Measurements from ENCODE around the gene HRNR.
"Not testable (repeated sequence)": the region's sequence is repeated elsewhere in the genome, so short reads cannot be mapped to it uniquely, and the experiment has no call there.

The HRNR gene

GRCh38 chr1:152224093-152224492, at the start of gene HRNR:
HRNR (minus strand) TSS chr1:152224193; CDS start chr1:152223253, 940 bp downstream.
- Histone ChIP-seq H3K4me1 (ENCODE audit: insufficient read depth, low read length) (no peaks in the 10 kb centered on the region), H3K9ac (ENCODE audit: low read depth, low read length) (no peak within 1 kb of the TSS)

GRCh38 chr1:152256394-152256793, 32.4 kb upstream of the HRNR start:
- H3K36me3 ChIP-seq (ENCODE audit: insufficient read depth, low read length); H3K4me1 ChIP-seq (ENCODE audit: insufficient read depth, low read length); H3K9ac ChIP-seq (ENCODE audit: low read depth, low read length); H3K9me3 ChIP-seq (ENCODE audit: control insufficient read depth, insufficient read depth, low read length): not testable (repeated sequence)

More at GRCh38 chr1:152224093-152224492, at the start of gene HRNR:
- no peaks in the 10 kb centered on the region for H3K36me3 ChIP-seq (ENCODE audit: insufficient read depth, low read length)
- no peaks in the 10 kb centered on the region for H3K9me3 ChIP-seq (ENCODE audit: control insufficient read depth, insufficient read depth, low read length)

- H3K4me1 ChIP-seq (ENCODE audit: insufficient read depth, low read length), result no peaks in the 10 kb centered on the region
- H3K9me3 ChIP-seq (ENCODE audit: control insufficient read depth, insufficient read depth, low read length), result no peaks in the 10 kb centered on the region
- H3K9ac ChIP-seq (ENCODE audit: low read depth, low read length), result no peak overlapping the region
Observed at GRCh38 chr1:152252157-152252556, 28.2 kb upstream of the HRNR start.

DNA sequence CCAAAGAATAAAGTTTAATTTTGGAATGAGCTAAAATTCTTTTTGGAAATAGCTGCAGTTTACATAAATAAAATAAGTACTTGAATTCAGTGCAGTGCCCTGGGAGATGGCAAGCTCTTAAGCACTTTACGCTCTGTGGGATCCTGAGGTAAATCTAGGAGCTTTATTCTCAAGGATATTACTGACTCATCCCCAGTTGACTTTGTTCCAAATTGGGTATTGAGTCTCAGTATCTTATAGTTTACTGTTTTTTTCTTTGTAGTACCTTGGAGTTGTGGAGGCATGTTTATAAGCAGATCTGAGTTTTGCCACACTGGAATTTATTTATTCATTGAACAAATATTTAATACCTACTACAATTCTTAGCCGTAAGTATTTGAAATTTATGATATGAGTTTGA, 27.4 kb upstream of the HRNR start:
- Histone ChIP-seq H3K9me3 (ENCODE audit: control insufficient read depth, insufficient read depth, low read length) (no peaks in the 10 kb centered on the region), H3K9ac (ENCODE audit: low read depth, low read length) (no peak overlapping the region), H3K4me1 (ENCODE audit: insufficient read depth, low read length) (no peaks in the 10 kb centered on the region), H3K36me3 (ENCODE audit: insufficient read depth, low read length) (no peaks in the 10 kb centered on the region)

More at GRCh38 chr1:152252157-152252556, 28.2 kb upstream of the HRNR start:
- H3K36me3 ChIP-seq (ENCODE audit: insufficient read depth, low read length), result no peaks in the 10 kb centered on the region

DNA sequence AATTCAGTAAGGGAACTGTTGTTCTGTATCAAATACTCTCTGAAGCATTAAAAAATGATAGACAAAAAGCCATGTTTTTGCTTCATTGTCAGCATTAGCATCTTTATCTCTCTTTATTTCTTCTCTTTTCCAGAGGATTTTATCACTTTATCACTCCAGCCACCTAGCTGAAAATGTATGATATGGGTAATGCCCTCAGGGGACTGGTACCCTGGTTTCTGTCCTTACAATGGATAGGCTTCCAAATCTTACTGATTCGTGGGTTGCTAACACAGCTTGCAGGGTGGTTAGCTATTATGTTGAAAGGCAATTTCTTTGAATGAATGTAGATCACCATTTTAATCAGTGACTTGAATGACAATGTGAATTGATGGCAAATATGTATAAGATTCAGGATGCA, 23.3 kb upstream of the HRNR start:
- Histone ChIP-seq H3K9me3 (ENCODE audit: control insufficient read depth, insufficient read depth, low read length) (no peaks in the 10 kb centered on the region), H3K36me3 (ENCODE audit: insufficient read depth, low read length) (no peaks in the 10 kb centered on the region)

GRCh38 chr1:152244576-152245273, 20.7 kb upstream of the HRNR start:
- H3K36me3 ChIP-seq (ENCODE audit: insufficient read depth, low read length), result no peaks in the 10 kb centered on the region
- H3K9ac ChIP-seq (ENCODE audit: low read depth, low read length), result no peak overlapping the region
- H3K9me3 ChIP-seq (ENCODE audit: control insufficient read depth, insufficient read depth, low read length), result no peaks in the 10 kb centered on the region
- H3K4me1 ChIP-seq (ENCODE audit: insufficient read depth, low read length), result no peaks in the 10 kb centered on the region

More for the DNA sequence above, 23.3 kb upstream of the HRNR start:
- Histone ChIP-seq H3K4me1 (ENCODE audit: insufficient read depth, low read length) (no peaks in the 10 kb centered on the region), H3K9ac (ENCODE audit: low read depth, low read length) (no peak overlapping the region)

GRCh38 chr1:152237093-152237492, 13.1 kb upstream of the HRNR start:
- no peaks in the 10 kb centered on the region for H3K36me3 ChIP-seq (ENCODE audit: insufficient read depth, low read length)
- no peak overlapping the region for H3K9ac ChIP-seq (ENCODE audit: low read depth, low read length)
- no peaks in the 10 kb centered on the region for H3K9me3 ChIP-seq (ENCODE audit: control insufficient read depth, insufficient read depth, low read length)
- no peaks in the 10 kb centered on the region for H3K4me1 ChIP-seq (ENCODE audit: insufficient read depth, low read length)

DNA sequence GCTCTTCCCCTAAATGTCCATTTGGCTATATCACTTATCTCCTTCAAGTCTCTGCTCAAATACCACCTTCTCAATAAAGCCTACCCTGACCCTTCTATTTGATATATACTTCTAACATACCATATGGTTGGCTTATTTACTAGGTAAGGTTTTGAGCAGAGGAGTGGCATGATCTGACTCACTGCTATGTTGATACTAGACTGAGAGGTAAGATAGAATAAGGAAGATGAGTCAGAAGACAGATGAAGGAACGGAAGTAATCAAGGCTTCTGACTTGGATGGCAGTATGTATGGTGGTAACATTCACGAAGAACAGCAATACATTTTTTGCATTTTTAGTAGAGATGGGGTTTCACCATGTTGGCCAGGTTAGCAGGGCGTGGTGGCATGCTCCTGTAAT, 4.8 kb upstream of the HRNR start:
- no peaks in the 10 kb centered on the region for H3K9me3 ChIP-seq (ENCODE audit: control insufficient read depth, insufficient read depth, low read length)
- no peaks in the 10 kb centered on the region for H3K36me3 ChIP-seq (ENCODE audit: insufficient read depth, low read length)
- no peaks in the 10 kb centered on the region for H3K4me1 ChIP-seq (ENCODE audit: insufficient read depth, low read length)
- H3K9ac ChIP-seq (ENCODE audit: low read depth, low read length), result no peak overlapping the region

- H3K9me3 ChIP-seq (ENCODE audit: control insufficient read depth, insufficient read depth, low read length), result no peaks in the 10 kb centered on the region
- H3K4me1 ChIP-seq (ENCODE audit: insufficient read depth, low read length), result no peaks in the 10 kb centered on the region
- H3K9ac ChIP-seq (ENCODE audit: low read depth, low read length), result no peak overlapping the region
- no peaks in the 10 kb centered on the region for H3K36me3 ChIP-seq (ENCODE audit: insufficient read depth, low read length)
Observed at GRCh38 chr1:152227310-152227928, 3.4 kb upstream of the HRNR start.

DNA sequence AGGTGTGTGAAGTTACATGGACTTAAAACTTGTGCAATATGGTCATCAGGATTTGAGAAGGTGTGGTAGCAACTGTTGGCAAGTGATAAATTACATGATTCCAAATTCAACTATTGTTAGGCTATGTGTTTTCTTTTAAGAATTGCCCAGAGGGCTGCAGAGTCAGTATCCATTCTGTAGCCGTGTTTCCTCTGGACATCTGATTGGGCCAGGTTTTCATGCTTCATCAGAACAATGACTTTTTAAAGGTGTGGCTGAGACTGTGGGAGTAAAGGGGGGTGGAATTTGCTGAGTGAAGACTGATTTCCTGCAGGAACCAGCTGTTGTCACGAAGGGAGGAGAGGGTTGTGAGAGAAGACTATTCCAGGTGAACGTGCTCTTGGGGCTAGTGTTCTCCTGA, 1.7 kb upstream of the HRNR start:
- H3K4me1 ChIP-seq (ENCODE audit: insufficient read depth, low read length), result no peaks in the 10 kb centered on the region
- H3K9ac ChIP-seq (ENCODE audit: low read depth, low read length), result no peak overlapping the region; the same call in 1 of the 2 replicates
- no peaks in the 10 kb centered on the region for H3K9me3 ChIP-seq (ENCODE audit: control insufficient read depth, insufficient read depth, low read length)
- no peaks in the 10 kb centered on the region for H3K36me3 ChIP-seq (ENCODE audit: insufficient read depth, low read length)

DNA sequence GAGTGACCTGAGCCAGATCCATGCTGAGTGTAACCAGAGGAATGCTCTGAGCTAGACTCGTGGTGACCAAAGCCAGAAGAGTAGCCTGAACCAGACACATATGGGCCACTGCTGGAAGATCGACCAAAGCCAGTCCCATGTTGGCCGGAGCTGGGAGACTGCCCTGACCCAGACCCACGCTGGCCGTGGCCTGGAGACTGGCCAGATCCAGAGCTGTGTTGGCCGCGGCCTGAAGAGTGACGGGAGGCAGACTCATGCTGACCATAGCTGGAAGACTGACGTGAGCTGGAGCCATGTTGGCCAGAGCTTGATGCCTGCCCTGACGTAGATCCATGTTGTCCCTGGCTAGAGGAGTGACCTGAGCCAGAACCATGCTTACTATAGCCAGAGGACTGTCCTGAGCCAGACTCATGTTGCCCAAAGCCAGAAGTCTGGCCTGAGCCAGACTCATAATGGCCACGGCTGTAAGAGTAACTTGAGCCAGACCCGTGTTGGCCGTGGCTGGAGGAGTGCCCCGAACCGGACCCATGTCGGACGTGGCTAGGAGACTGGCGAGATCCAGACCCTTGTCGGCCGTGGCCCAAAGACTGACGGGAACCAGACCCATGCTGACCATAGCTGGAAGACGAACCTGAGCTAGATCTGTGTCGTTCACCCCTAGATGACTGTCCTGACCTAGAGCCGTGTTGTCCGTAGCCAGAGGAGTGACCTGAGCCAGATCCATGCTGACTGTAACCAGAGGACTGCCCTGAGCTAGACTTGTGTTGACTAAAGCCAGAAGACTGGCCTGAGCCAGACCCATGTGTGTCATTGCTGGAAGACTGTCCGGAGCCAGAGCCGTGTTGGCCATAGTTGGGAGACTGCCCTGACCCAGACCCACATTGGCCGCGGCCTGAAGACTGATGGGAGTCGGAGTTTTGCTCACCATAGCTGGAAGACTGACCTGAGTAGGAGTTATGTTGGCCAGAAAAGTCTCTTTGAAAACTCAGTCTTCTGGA, 3.5 kb downstream of the HRNR start:
- no peaks in the 10 kb centered on the region for H3K9me3 ChIP-seq (ENCODE audit: control insufficient read depth, insufficient read depth, low read length)
- H3K36me3 ChIP-seq (ENCODE audit: insufficient read depth, low read length), result no peaks in the 10 kb centered on the region
- no peaks in the 10 kb centered on the region for H3K4me1 ChIP-seq (ENCODE audit: insufficient read depth, low read length)
- no peak overlapping the region for H3K9ac ChIP-seq (ENCODE audit: low read depth, low read length)

DNA sequence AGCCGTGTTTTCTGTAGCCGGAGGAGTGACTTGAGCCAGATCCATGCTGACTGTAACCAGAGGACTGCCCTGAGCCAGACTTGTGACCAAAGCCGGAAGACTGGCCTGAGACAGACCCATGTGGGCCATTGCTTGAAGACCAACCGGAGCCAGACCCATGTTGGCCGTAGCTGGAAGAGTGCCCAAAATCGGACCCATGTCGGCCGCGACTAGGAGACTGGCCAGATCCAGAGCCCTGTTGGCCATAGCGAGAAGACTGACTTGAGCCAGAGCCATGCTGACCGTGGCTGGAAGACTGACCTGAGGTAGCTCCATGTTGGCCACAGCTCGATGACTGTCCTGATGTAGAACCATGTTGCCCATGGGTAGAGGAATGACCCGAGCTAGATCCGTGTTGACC, 4.6 kb downstream of the HRNR start:
- not testable (repeated sequence) for H3K9ac ChIP-seq (ENCODE audit: low read depth, low read length); H3K9me3 ChIP-seq (ENCODE audit: control insufficient read depth, insufficient read depth, low read length); H3K36me3 ChIP-seq (ENCODE audit: insufficient read depth, low read length); H3K4me1 ChIP-seq (ENCODE audit: insufficient read depth, low read length)

DNA sequence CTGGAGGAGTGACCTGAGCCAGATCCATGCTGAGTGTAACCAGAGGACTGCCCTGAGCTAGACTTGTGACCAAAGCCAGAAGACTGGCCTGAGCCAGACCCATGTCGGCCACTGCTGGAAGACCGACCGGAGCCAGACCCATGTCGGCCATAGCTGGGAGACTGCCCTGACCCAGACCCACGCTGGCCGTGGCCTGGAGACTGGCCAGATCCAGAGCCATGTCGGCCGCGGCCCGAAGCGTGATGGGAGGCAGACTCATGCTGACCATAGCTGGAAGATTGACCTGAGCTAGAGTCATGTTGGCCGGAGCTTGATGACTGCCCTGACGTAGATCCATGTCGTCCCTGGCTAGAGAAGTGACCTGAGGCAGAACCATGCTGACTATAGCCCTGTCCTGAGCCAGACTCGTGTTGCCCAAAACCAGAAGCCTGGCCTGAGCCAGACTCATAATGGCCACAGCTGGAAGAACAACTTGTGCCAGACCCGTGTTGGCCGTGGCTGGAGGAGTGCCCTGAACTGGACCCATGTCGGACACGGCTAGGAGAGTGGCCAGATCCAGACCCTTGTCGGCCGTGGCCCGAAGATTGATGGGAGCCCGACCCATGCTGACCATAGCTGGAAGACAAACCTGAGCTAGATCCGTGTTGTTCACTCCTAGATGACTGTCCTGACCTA, 5.1 kb downstream of the HRNR start:
- H3K36me3 ChIP-seq (ENCODE audit: insufficient read depth, low read length), result no peaks in the 10 kb centered on the region
- H3K4me1 ChIP-seq (ENCODE audit: insufficient read depth, low read length), result no peaks in the 10 kb centered on the region
- H3K9ac ChIP-seq (ENCODE audit: low read depth, low read length), result no peak overlapping the region
- H3K9me3 ChIP-seq (ENCODE audit: control insufficient read depth, insufficient read depth, low read length), result no peaks in the 10 kb centered on the region

GRCh38 chr1:152215604-152216003, 8.4 kb downstream of the HRNR start:
- not testable (repeated sequence) for H3K36me3 ChIP-seq (ENCODE audit: insufficient read depth, low read length); H3K9ac ChIP-seq (ENCODE audit: low read depth, low read length); H3K9me3 ChIP-seq (ENCODE audit: control insufficient read depth, insufficient read depth, low read length); H3K4me1 ChIP-seq (ENCODE audit: insufficient read depth, low read length)

Data from ES-I3 (cell line).